ENCODE results near the gene ZPR1.

DNA sequence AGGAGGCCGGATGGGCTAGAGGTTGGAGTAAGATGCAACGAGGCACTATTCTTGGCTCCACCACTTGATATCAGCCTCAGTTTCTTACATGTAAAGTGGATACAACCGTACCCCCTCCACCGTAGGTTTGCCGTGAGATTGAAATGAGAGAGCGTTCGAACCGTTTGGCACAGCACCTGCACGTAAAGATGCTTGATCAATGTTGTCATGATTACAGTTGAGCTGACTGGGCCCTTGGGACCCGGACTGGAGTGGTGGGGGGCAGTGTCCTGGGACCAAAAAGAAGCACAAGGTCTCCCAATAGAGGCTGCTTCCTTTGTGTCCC is 45.6 kb upstream of the ZPR1 start:
- TF ChIP-seq, protein P1, sequence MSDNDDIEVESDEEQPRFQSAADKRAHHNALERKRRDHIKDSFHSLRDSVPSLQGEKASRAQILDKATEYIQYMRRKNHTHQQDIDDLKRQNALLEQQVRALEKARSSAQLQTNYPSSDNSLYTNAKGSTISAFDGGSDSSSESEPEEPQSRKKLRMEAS (IDR thresholded peaks at IDR 0.05): no peak
- TF ChIP-seq NFIC (IDR thresholded peaks at IDR 0.05) (no peak), EP300 (IDR thresholded peaks at IDR 0.05; ENCODE audit: borderline replicate concordance) (no peak), CREB1 (IDR thresholded peaks at IDR 0.05; ENCODE audit: low read depth) (no peak), RAD21 (IDR thresholded peaks at IDR 0.05; ENCODE audit: low read depth) (no peak), TCF12 (IDR thresholded peaks at IDR 0.05; ENCODE audit: low read depth) (no peak)

All from Ishikawa (cell line).